GM23248 (cell line): ENCODE data around the gene CYP11A1. TPM values are rescaled to one million over a fixed set of nuclear protein-coding genes. Genes with fewer than 3 reads are reported as not detected.

Source experiments
- DNase-seq: peaks from one replicate; pipeline ENCODE4 v3.0.0-alpha.2; 2015
- H2AFZ ChIP-seq: fragments of 200-600 bp; sonication (generic); 2 replicates; pipeline ENCODE4 v1.6.1; 2016; ENCODE audit warnings: antibody characterized with exemption
- H3F3A ChIP-seq: fragments of 200-600 bp; sonication (generic); 2 replicates; pipeline ENCODE4 v1.6.1; 2016; ENCODE audit warnings: mild to moderate bottlenecking, antibody characterized with exemption, mixed run types; ENCODE audit not compliant: insufficient read depth
- H3K27ac ChIP-seq: fragments of 200-600 bp; sonication (generic); 2 replicates; pipeline ENCODE4 v1.5.1; 2016; ENCODE audit warnings: mild to moderate bottlenecking
- H3K27me3 ChIP-seq: fragments of 200-600 bp; sonication (generic); replicated peaks from 2 replicates; pipeline ENCODE4 v1.6.1; 2016; ENCODE audit warnings: mild to moderate bottlenecking; ENCODE audit not compliant: insufficient read depth
- H3K36me3 ChIP-seq: fragments of 200-600 bp; sonication (generic); 2 replicates; pipeline ENCODE4 v1.6.1; 2016; ENCODE audit warnings: low read depth, mild to moderate bottlenecking
- H3K4me1 ChIP-seq: fragments of 200-600 bp; sonication (generic); 2 replicates; pipeline ENCODE4 v1.6.1; 2016; ENCODE audit warnings: mild to moderate bottlenecking; ENCODE audit not compliant: insufficient read depth
- H3K4me2 ChIP-seq: fragments of 200-600 bp; sonication (generic); one replicate; pipeline ENCODE4 v1.6.1; 2016; ENCODE audit warnings: mild to moderate bottlenecking; ENCODE audit not compliant: unreplicated experiment
- H3K4me3 ChIP-seq: fragments of 200-600 bp; sonication (generic); 2 replicates; pipeline ENCODE4 v1.5.1; 2016; ENCODE audit warnings: mild to moderate bottlenecking
- H3K79me2 ChIP-seq: fragments of 200-600 bp; sonication (generic); 2 replicates; pipeline ENCODE4 v1.6.1; 2016; ENCODE audit warnings: mild to moderate bottlenecking; ENCODE audit not compliant: insufficient read depth
- H3K9ac ChIP-seq: fragments of 200-600 bp; sonication (generic); 2 replicates; pipeline ENCODE4 v1.6.1; 2016; ENCODE audit warnings: mild to moderate bottlenecking
- H3K9me2 ChIP-seq: fragments of 200-600 bp; sonication (generic); 2 replicates; pipeline ENCODE4 v1.6.1; 2016; ENCODE audit warnings: mixed run types, mild to moderate bottlenecking, moderate library complexity; ENCODE audit not compliant: insufficient read depth
- H3K9me3 ChIP-seq: fragments of 200-600 bp; sonication (generic); one replicate; pipeline ENCODE4 v1.6.1; 2017; ENCODE audit warnings: low read depth
- H4K20me1 ChIP-seq: fragments of 200-600 bp; sonication (generic); 2 replicates; pipeline ENCODE4 v1.6.0; 2016; ENCODE audit not compliant: insufficient read depth
- EZH2 ChIP-seq: fragments of 200-600 bp; sonication (generic); IDR thresholded peaks from 2 replicates; pipeline ENCODE4 v1.6.1; 2018; ENCODE audit warnings: antibody characterized with exemption, mild to moderate bottlenecking; ENCODE audit not compliant: insufficient read depth, poor library complexity, severe bottlenecking
- EZH2phosphoT487 ChIP-seq: fragments of 200-600 bp; sonication (generic); IDR thresholded peaks from 2 replicates; pipeline ENCODE4 v1.6.1; 2018; ENCODE audit warnings: antibody characterized with exemption, moderate library complexity, mild to moderate bottlenecking, low read depth; ENCODE audit not compliant: insufficient read depth
- WGBS, 2 experiments: methylation state at CpG; one replicate each; pipeline ENCODE4 v1.1.6; 2015 to 2017; ENCODE audit warnings: low lambda C conversion rate in 2 of 2, low coverage in 1 of 2; ENCODE audit errors: missing lambda C conversion rate in 2 of 2; 5-methylcytosine and 5-hydroxymethylcytosine counted together
- in situ Hi-C: fragments of 300-500 bp; cut with MboI; formaldehyde crosslinking; loops from 2 replicates; pipeline ENCODE4 v1.15.0; 2020
- polyA plus RNA-seq: library from polyadenylated mRNA; unstranded; fragments of >200 nt; fragmentation: Nextera tagmentation; extraction: Ambion mirVana; gene quantifications from 2 replicates; pipeline ENCODE4 v1.2.1, GENCODE V29; 2016
- total RNA-seq: library from RNA; depleted of rRNA; stranded (reverse); fragments of >200 nt; shearing (Covaris generic); gene quantifications from 2 replicates; pipeline ENCODE4 v1.2.3, GENCODE V29; 2014

Gene CYP11A1
- total and polyA plus RNA-seq, 2 experiments from 2014 or later: 0.32 to 1.2 TPM

DNA sequence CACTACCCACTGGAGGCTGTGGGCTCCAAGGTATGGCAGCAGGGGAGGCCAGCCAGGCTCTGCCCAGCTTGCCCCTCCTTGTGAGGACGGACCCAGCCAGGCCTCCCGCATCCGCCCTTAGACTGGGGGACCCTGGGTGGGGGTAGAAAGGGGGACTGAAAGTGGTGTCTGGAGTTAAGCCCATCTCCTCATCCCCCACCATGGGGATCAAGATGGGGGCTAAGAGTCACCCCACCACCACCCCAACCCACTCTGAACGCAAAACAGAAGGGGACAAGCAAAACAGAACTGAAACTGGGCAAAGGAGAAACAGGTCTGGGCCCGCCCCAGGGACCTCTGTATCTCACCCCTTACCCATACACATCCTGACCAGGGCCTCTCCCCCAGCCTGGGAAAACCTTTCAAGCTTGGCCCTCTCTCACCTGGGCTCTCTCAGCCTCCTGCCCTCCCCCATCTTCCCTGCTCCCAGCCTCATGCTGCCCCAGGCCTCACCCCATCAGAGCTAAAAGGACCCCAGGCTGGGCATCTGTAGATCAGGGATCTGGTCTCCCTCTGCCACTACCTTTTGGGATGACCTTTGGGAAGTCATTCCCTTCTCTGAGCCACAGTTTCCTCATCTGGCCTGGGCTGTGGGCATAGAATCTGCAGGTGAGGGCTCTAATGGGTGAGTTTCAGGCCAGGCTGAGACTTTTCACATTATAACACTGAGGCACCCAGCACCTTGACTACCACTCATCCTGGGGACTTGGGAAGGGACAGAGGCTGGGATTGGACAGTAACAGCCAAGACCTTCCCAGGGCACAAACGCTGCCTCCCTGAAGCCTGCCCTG, 30.0 kb upstream of the CYP11A1 start:
- H3K9me3 ChIP-seq: no peaks in the 10 kb centered on the region
- DNase-seq: no peak
- H3K79me2 ChIP-seq: no peaks in the 10 kb centered on the region
- H2AFZ ChIP-seq: no peak overlapping the region
- peak overlapping the region; percentile 57 for H3K4me2 ChIP-seq
- no peaks in the 10 kb centered on the region for H3K36me3 ChIP-seq
- no peaks in the 10 kb centered on the region for H3K9me2 ChIP-seq
- peak overlapping the region; percentile 87 for H3K27ac ChIP-seq
- H3K4me3 ChIP-seq: no peak overlapping the region
- TF ChIP-seq EZH2 (no peak), EZH2phosphoT487 (no peak)
- peaks cover 86% of the 10 kb centered on the region for H3F3A ChIP-seq
- H3K4me1 ChIP-seq: peaks cover 74% of the 10 kb centered on the region
- H3K27me3 ChIP-seq: no peaks in the 10 kb centered on the region
- in situ Hi-C loops: no loop called here
- no peaks in the 10 kb centered on the region for H4K20me1 ChIP-seq
- H3K9ac ChIP-seq: peak overlapping the region; percentile 55
- 82 to 86% methylated on average over 5 to 6 of the region's 6 CpGs for WGBS, 2 experiments

- TF ChIP-seq EZH2 (no peak), EZH2phosphoT487 (no peak)
- Histone ChIP-seq H3K4me2 (peak overlapping the region; percentile 57), H3K27ac (peak overlapping the region; percentile 87), H3K9me2 (no peaks in the 10 kb centered on the region), H3K9ac (peak overlapping the region; percentile 55), H3K4me3 (no peak overlapping the region), H3K79me2 (no peaks in the 10 kb centered on the region), H3K9me3 (no peaks in the 10 kb centered on the region), H3K36me3 (no peaks in the 10 kb centered on the region), H3K27me3 (no peaks in the 10 kb centered on the region), H4K20me1 (no peaks in the 10 kb centered on the region), H3F3A (peaks cover 80% of the 10 kb centered on the region), H3K4me1 (peaks cover 82% of the 10 kb centered on the region), H2AFZ (no peak overlapping the region)
- in situ Hi-C loops: no loop called here
- peak; percentile 86 for DNase-seq
- 59 to 61% methylated on average over 9 of the region's 9 CpGs for WGBS, 2 experiments
Observed at GRCh38 chr15:74396445-74397238, 29.2 kb upstream of the CYP11A1 start.

DNA sequence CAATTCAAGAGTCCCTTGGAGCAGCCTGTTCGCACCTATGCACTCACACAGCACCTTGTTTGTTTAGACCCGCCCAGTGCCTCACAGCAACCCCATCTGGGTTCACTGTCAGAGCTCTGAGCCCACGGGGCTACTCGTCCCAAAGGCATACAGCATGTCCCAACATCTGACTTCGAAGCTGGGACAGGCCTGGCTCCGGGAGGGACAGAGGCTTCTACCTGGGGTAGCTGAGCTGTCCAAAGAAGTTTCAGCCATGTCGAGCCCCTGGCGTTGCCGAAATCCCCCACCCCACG, 28.6 kb upstream of the CYP11A1 start:
- H3K4me2 ChIP-seq: peak overlapping the region; percentile 22
- H3K4me3 ChIP-seq: no peak overlapping the region
- H3K36me3 ChIP-seq: no peaks in the 10 kb centered on the region
- DNase-seq: peak; percentile 38
- TF ChIP-seq EZH2phosphoT487 (no peak), EZH2 (no peak)
- WGBS, 2 experiments: 84 to 88% methylated on average over 10 of the region's 10 CpGs
- no peaks in the 10 kb centered on the region for H4K20me1 ChIP-seq
- H3K9ac ChIP-seq: peak overlapping the region; percentile 55; the same call in 1 of the 2 replicates
- H3K27ac ChIP-seq: peak overlapping the region; percentile 87
- peaks cover 75% of the 10 kb centered on the region for H3F3A ChIP-seq
- no peaks in the 10 kb centered on the region for H3K9me2 ChIP-seq
- H3K4me1 ChIP-seq: peaks cover 81% of the 10 kb centered on the region
- H3K79me2 ChIP-seq: no peaks in the 10 kb centered on the region
- H3K27me3 ChIP-seq: no peaks in the 10 kb centered on the region
- in situ Hi-C loops: no loop called here
- H3K9me3 ChIP-seq: no peaks in the 10 kb centered on the region
- H2AFZ ChIP-seq: no peak overlapping the region

DNA sequence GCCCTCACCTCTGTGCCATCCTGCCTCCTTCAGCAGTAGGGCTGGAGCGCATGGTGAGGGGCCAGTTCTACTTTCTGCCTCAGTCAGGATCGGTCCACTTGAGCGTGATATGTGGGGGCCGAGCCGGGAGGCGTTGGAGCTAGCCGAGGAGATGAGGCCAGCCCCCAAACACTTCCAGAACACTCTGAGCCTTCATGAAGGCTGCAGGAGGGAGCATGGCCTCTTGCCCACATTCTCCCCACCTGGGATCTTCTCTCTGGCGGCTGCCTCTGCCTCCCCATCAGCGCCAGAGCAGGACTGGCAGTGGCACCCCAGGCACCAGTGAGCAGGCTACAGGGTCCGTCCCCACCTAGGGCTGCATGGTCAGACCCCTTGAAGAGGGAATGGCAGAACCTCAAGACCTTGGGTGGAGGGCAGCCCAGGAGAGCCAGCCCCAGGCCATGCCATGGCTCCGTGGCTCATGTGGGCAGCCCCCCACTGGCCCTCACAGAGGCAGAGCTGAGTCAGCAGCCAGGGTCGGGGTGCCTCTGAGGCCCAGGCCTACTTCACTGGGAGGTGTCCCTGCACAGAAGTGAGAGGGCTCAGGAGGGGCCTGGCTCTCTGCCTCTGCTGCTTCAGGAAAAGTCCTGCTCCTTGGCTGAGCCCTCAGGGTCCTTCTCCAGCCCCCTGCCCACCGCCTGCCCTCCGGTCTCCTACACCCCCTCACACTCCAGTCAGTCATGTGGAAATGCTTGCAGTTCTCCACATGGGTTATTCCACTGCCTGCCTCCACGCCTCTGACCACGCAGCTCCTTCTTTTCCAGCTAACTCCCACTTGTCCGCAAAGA, 28.1 kb upstream of the CYP11A1 start:
- Histone ChIP-seq H3K9ac (peak overlapping the region; percentile 55; the same call in 1 of the 2 replicates), H3K4me1 (peaks cover 75% of the 10 kb centered on the region)
- in situ Hi-C loops: no loop called here

More for the DNA sequence above, 28.1 kb upstream of the CYP11A1 start:
- no peak overlapping the region for H3K4me3 ChIP-seq
- H3K27me3 ChIP-seq: no peaks in the 10 kb centered on the region
- no peak overlapping the region for H2AFZ ChIP-seq
- H3K36me3 ChIP-seq: no peaks in the 10 kb centered on the region
- 82 to 89% methylated on average over 16 to 17 of the region's 17 CpGs for WGBS, 2 experiments
- DNase-seq: peak; percentile 40
- peak overlapping the region; percentile 87 for H3K27ac ChIP-seq
- no peaks in the 10 kb centered on the region for H4K20me1 ChIP-seq
- H3K4me2 ChIP-seq: peak overlapping the region; percentile 39
- no peaks in the 10 kb centered on the region for H3K79me2 ChIP-seq
- TF ChIP-seq EZH2 (no peak), EZH2phosphoT487 (no peak)
- no peaks in the 10 kb centered on the region for H3K9me2 ChIP-seq
- no peaks in the 10 kb centered on the region for H3K9me3 ChIP-seq
- H3F3A ChIP-seq: peaks cover 69% of the 10 kb centered on the region
